GM06990 (cell line): ENCODE measurements around the gene STYXL1.

Experiments
- DNase-seq: peaks from one replicate; pipeline ENCODE4 v3.0.0-alpha.2; 2011; ENCODE audit not compliant: insufficient read length; ENCODE audit errors: extremely low read depth
- H3K27me3 ChIP-seq: replicated peaks from 2 replicates; pipeline ENCODE4 v1.6.0; 2011; ENCODE audit warnings: low read length; ENCODE audit not compliant: control insufficient read depth, insufficient read depth
- H3K36me3 ChIP-seq: 2 replicates; pipeline ENCODE4 v1.5.1; 2011; ENCODE audit warnings: low read length; ENCODE audit not compliant: control insufficient read depth, insufficient read depth
- H3K4me3 ChIP-seq: replicated peaks from 2 replicates; pipeline ENCODE4 v1.5.1; 2011; ENCODE audit warnings: low read depth, mild to moderate bottlenecking, control low read depth, low read length
- CTCF ChIP-seq: IDR thresholded peaks from 2 replicates; pipeline ENCODE4 v1.5.1; 2011; ENCODE audit warnings: low read length, control low read depth, mild to moderate bottlenecking, inconsistent platforms; ENCODE audit not compliant: insufficient read depth, poor library complexity, severe bottlenecking

The STYXL1 gene

GRCh38 chr7:75981203-75981452 lies 66.7 kb downstream of the STYXL1 start:
- no peak for TF ChIP-seq CTCF
- DNase-seq: no peak
- peaks cover 33% of the 10 kb centered on the region for H3K36me3 ChIP-seq
- no peak overlapping the region for H3K4me3 ChIP-seq
- H3K27me3 ChIP-seq: no peaks in the 10 kb centered on the region

- no peak overlapping the region for H3K4me3 ChIP-seq
- peaks cover 31% of the 10 kb centered on the region for H3K36me3 ChIP-seq
- no peaks in the 10 kb centered on the region for H3K27me3 ChIP-seq
- no peak for TF ChIP-seq CTCF
- no peak for DNase-seq
These were observed 67.2 kb downstream of the STYXL1 start for GRCh38 chr7:75980430-75981202.

- Histone ChIP-seq H3K36me3 (peaks cover 27% of the 10 kb centered on the region), H3K4me3 (no peak overlapping the region), H3K27me3 (no peaks in the 10 kb centered on the region)
- no peak for TF ChIP-seq CTCF
- DNase-seq: no peak
These were observed 67.9 kb downstream of the STYXL1 start for GRCh38 chr7:75979759-75980429.

- Histone ChIP-seq H3K36me3 (peaks cover 19% of the 10 kb centered on the region), H3K4me3 (no peak overlapping the region), H3K27me3 (no peaks in the 10 kb centered on the region)
- DNase-seq: no peak
- no peak for TF ChIP-seq CTCF
These were observed 70.1 kb downstream of the STYXL1 start for GRCh38 chr7:75977743-75978142.

- H3K27me3 ChIP-seq: no peaks in the 10 kb centered on the region
- no peak for TF ChIP-seq CTCF
- H3K36me3 ChIP-seq: peaks cover 4% of the 10 kb centered on the region
- H3K4me3 ChIP-seq: no peak overlapping the region
- no peak for DNase-seq
These were observed 75.6 kb downstream of the STYXL1 start for GRCh38 chr7:75971961-75972763.
